Activated effector memory CD4-positive, alpha-beta T cell treated with Interleukin-2 at 50 U/mL for 16 hours (primary cell): ENCODE results near the gene AP1M2.
"Not testable (repeated sequence)": the region's sequence is repeated elsewhere in the genome, so short reads cannot be mapped to it uniquely, and the experiment has no call there.

Source experiments
- DNase-seq: peaks from one replicate; pipeline ENCODE4 v3.0.0-alpha.2; 2020

Gene AP1M2

DNA sequence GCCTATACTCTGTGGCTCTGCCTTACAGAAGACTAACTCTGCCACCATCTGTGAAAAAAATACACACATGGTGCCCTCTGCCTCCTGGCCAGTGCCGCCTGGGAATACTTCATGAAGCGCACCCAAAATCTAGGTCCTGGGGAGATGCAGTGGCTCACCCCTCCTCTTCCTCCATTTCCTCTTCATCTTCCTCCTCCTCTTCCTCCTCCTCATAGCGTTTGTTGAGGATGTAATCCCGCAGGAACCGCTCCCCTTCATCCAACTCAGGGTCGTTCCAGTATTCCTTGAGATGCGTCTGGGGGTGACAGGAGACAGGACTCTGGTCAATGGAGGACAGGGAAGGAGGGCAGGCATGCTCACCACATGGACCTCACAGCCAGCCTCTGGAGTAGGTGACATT lies 27.0 kb downstream of the AP1M2 start:
- DNase-seq: no peak

GRCh38 chr19:10557603-10558197 lies 29.4 kb downstream of the AP1M2 start:
- DNase-seq: no peak

GRCh38 chr19:10555610-10555973 lies 31.5 kb downstream of the AP1M2 start:
- DNase-seq: no peak

- DNase-seq: no peak
Observed at GRCh38 chr19:10554760-10555609, 32.1 kb downstream of the AP1M2 start.

DNA sequence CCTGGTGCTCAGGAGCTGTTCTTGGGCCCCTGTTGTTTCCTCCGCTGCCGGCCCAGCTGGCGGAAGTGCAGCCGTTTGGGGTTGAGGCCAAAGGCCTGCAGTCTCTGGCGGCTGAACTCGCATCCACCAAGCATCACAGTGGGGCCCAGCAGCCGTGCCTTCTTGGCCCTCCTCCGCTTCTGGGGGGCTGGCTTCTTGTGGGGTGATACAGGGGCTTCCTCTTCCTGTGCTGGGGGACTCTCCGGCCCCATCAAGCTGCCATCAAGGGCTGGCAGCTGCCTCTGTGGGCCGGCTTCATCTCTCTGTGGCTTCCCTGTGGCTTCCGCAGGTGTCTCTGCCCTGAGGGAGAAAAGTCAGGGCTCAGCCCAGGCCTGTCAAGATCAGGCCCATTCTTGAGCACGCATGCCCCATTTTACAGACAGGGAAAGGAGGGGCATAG lies 33.1 kb downstream of the AP1M2 start:
- peak; percentile 51 for DNase-seq

DNA sequence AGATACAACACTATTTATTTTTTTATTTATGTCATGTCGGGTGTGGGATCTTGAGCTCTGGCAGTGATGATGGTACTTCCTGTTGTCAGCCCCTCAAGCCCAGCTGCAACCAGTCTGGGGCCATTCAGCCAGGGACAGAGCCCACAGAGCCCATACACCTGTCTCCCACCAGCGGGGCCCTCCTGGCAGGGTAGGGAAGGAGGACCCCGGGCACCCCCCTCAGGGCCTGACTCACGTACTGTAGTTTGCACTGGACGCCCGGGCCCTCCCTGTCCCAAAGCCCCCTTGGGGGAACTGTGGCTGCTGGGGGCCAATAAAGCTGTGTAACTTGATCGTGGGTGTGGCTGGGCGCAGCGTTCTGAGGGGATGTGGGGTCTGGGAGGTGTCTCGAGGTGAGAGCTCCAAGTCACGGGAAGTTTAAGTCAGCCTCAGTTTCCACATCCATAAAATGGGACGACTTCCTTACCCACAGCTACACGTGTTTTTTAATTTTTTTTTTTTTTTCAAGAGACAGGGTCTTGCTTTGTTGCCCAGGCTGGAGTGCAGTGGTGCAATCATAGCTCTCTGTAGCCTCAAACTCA lies 33.9 kb downstream of the AP1M2 start:
- DNase-seq: no peak

DNA sequence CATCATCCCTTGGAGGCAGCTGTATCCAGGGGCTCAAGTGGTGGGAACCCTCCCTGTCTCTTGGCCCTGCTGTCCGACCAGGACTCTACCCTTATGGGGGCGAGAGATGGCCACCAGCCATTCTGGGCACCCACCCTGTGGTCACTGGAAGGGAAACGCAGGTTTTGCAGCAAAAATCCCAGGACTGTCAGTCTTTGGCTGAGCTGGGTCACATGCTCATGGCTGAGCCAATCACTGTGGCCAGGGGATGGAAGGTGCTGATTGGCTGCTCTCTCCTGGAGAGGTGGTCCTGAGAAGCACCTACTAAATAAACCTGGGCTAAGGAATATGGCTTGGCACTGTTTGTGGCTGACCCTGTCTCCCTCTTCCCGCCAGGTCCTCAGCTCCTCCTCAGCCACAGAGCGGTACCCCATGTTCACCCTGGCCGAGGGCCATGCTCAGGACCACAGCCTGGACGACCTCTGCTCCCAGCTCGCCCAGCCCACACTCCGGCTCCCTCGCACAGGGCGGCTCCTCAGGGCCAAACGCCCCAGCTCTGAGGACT lies 34.5 kb downstream of the AP1M2 start:
- DNase-seq: no peak

GRCh38 chr19:10551698-10552301 lies 35.3 kb downstream of the AP1M2 start:
- no peak for DNase-seq

DNA sequence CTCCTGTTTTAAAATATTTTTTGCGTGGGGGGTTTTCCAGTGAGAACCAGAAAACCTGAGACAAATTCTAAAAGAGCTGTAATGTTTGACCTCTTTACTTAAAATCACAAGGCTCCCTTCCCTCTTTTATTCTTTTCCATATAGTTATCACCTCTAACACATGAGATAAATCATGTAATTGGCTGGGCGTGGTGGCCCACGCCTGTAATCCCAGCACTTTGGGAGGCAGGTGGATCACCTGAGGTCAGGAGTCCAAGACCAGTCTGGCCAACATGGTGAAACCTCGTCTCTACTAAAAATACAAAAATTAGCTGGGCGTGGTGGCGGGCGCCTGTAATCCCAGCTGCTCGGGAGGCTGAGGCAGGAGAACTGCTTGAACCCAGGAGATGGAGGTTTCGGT lies 36.1 kb downstream of the AP1M2 start:
- DNase-seq: not testable (repeated sequence)

DNA sequence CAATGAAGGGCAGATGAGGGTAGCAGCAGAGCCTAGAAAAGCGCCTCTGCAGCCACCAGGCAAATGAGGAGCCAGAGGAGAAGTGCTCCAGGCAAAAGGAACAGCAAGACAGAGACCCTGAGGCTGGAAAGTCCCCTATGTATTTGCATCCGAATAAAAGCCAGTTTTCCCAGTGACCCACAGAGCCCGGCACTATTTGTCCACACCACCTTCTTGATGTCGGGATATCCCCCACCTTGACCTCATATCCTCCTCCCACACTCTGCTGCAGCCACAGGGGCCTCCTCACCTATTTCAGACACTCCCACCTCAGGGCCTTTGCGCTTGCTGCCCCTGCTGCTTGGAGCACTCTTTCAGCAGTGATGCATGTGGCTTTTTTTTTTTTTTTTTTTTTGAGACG lies 36.8 kb downstream of the AP1M2 start:
- DNase-seq: no peak

DNA sequence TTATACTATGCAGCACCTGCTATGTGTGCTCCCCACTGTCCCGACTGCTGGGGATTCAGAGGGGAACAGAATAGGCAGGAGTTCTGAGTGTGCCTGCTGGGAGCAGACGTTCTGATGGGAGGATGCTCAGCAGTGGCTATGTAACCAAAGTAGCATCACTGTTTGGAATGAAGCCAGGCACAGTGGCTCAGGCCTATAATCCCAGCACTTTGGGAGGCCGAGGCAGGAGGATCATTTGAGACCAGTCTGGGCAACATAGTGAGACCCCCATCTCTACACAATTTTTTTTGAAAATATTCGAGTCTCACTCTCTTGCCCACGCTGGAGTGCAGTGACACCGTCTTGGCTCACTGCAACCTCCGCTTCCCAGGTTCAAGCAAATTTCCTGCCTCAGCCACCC lies 37.4 kb downstream of the AP1M2 start:
- no peak for DNase-seq

GRCh38 chr19:10548746-10549276 lies 38.3 kb downstream of the AP1M2 start:
- no peak for DNase-seq

GRCh38 chr19:10546817-10547216 lies 40.3 kb downstream of the AP1M2 start:
- no peak for DNase-seq

- DNase-seq: no peak
Observed at GRCh38 chr19:10544753-10545251, 42.3 kb downstream of the AP1M2 start.

GRCh38 chr19:10544242-10544752 lies 42.8 kb downstream of the AP1M2 start:
- peak; percentile 17 for DNase-seq

- DNase-seq: peak; percentile 77
Observed at GRCh38 chr19:10543420-10544241, 43.5 kb downstream of the AP1M2 start, which contains the start of gene ATG4D. TSS of gene ATG4D (plus strand) at chr19:10543904. CDS start at chr19:10544091, 187 bp downstream.

- DNase-seq: no peak
Observed at GRCh38 chr19:10543059-10543419, 44.1 kb downstream of the AP1M2 start.

GRCh38 chr19:10539016-10539415 lies 48.1 kb downstream of the AP1M2 start:
- DNase-seq: not testable (repeated sequence)

- DNase-seq: no peak
Observed at GRCh38 chr19:10538204-10538983, 48.7 kb downstream of the AP1M2 start.

GRCh38 chr19:10537668-10538067 lies 49.4 kb downstream of the AP1M2 start:
- DNase-seq: no peak

- DNase-seq: no peak
Observed at GRCh38 chr19:10535613-10536012, 51.5 kb downstream of the AP1M2 start.
